BE2C (cell line): Measurements from ENCODE around the gene EXD2. TPM values are rescaled to one million over a fixed set of nuclear protein-coding genes. Genes with fewer than 3 reads are reported as not detected.

Source experiments
- DNase-seq: peaks from one replicate; pipeline ENCODE4 v3.0.0-alpha.2; 2020
- H3K27me3 ChIP-seq: fragments of 250-450 bp; sonication (Bioruptor Pico); 2 replicates; pipeline ENCODE4 v1.5.1; 2020; ENCODE audit warnings: mild to moderate bottlenecking
- H3K36me3 ChIP-seq: fragments of 250-450 bp; sonication (Bioruptor Pico); 2 replicates; pipeline ENCODE4 v1.5.1; 2020; ENCODE audit warnings: mild to moderate bottlenecking
- H3K4me1 ChIP-seq: fragments of 250-450 bp; sonication (Bioruptor Pico); 2 replicates; pipeline ENCODE4 v1.5.1; 2020
- H3K4me3 ChIP-seq: 2 replicates; pipeline ENCODE4 v1.5.1; 2011; ENCODE audit warnings: low read depth, low read length
- H3K9me3 ChIP-seq: fragments of 250-450 bp; sonication (Bioruptor Pico); 2 replicates; pipeline ENCODE4 v1.5.1; 2020
- polyA plus RNA-seq: library from polyadenylated mRNA; unstranded; fragments of >200 nt; gene quantifications from one replicate; pipeline ENCODE4 v1.2.1, GENCODE V29; 2012; ENCODE audit warnings: low read depth, missing spikeins; ENCODE audit not compliant: insufficient read length, insufficient read depth
- TF ChIP-seq, protein P1 (sequence below): IDR thresholded peaks from 2 replicates; pipeline ENCODE4 v1.5.1; 2012; ENCODE audit warnings: mild to moderate bottlenecking, low read depth, low read length

EXD2 gene, protein sequence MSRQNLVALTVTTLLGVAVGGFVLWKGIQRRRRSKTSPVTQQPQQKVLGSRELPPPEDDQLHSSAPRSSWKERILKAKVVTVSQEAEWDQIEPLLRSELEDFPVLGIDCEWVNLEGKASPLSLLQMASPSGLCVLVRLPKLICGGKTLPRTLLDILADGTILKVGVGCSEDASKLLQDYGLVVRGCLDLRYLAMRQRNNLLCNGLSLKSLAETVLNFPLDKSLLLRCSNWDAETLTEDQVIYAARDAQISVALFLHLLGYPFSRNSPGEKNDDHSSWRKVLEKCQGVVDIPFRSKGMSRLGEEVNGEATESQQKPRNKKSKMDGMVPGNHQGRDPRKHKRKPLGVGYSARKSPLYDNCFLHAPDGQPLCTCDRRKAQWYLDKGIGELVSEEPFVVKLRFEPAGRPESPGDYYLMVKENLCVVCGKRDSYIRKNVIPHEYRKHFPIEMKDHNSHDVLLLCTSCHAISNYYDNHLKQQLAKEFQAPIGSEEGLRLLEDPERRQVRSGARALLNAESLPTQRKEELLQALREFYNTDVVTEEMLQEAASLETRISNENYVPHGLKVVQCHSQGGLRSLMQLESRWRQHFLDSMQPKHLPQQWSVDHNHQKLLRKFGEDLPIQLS
- 22.3 TPM for polyA plus RNA-seq

DNA sequence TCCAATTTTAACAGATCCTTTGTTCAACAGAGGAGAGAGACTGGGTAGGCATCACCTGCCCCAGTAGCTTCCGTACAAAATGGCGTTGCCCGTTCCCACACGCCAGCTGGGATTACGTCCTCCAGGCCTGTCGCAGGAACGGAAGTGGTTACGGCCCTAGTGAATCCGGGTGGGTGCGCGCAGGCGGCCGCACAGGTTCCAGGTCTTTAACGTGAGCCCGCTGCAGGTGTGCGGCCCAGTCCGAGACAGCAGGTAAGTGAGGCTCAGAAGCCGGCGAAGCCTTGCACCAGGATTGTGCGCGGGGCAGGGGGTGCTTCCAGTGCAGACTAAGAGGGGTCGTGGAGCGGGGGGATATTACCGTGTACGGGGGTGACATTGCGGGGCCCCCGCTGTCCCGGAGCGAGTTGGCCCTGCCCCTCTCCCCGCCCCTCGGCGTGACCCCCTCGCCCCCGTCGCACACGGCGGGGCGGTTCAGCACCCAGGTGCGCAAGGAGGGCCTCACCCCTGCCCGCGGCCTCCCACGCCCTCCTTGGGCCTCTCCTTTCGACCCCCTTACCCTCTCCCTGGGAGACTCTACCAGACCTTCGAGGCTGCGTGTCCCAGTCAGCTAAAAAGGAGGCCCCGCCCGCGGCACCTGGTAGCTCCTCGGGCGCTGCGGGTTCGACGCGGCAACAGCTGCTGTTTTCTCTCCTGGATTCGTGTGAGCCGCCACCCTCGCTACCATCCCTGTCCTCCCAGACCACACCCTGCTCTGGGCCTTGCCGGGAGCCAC, at the start of gene EXD2:
EXD2 (plus strand) TSS at position 159 of the 772 bp plus-strand sequence. CDS start 17,973 bp downstream, outside the sequence.
- no peaks in the 10 kb centered on the region for H3K27me3 ChIP-seq
- DNase-seq, result peak; percentile 87
- TF ChIP-seq, protein P1, sequence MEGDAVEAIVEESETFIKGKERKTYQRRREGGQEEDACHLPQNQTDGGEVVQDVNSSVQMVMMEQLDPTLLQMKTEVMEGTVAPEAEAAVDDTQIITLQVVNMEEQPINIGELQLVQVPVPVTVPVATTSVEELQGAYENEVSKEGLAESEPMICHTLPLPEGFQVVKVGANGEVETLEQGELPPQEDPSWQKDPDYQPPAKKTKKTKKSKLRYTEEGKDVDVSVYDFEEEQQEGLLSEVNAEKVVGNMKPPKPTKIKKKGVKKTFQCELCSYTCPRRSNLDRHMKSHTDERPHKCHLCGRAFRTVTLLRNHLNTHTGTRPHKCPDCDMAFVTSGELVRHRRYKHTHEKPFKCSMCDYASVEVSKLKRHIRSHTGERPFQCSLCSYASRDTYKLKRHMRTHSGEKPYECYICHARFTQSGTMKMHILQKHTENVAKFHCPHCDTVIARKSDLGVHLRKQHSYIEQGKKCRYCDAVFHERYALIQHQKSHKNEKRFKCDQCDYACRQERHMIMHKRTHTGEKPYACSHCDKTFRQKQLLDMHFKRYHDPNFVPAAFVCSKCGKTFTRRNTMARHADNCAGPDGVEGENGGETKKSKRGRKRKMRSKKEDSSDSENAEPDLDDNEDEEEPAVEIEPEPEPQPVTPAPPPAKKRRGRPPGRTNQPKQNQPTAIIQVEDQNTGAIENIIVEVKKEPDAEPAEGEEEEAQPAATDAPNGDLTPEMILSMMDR, result no peak

DNA sequence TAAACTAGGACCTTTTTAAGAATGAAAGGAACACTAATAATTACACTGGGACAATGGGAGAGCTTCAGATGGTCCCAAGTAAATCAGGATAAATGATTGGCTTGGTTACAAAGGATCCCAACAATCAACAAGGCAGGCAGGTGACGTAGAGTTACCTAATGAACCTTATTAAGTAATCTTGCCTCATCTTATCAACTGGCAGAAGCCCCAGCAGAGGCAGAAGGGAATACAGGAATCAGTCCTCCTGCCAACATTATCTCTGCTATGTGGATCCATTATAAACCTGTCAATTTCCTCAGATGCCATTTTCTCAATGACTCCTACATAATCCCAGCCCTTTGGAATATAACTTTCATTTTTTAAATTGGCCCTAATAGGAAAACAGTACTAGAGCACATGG, 49.7 kb upstream of the EXD2 start:
- DNase-seq, result no peak
- no peaks in the 10 kb centered on the region for H3K27me3 ChIP-seq
- H3K4me3 ChIP-seq, result no peak overlapping the region
- no peaks in the 10 kb centered on the region; the same call in 1 of the 2 replicates for H3K9me3 ChIP-seq
- H3K4me1 ChIP-seq, result peaks cover 15% of the 10 kb centered on the region
- H3K36me3 ChIP-seq, result no peaks in the 10 kb centered on the region
- TF ChIP-seq, protein P1, result no peak

More for the DNA sequence above, at the start of gene EXD2:
- Histone ChIP-seq H3K4me3 (peak within 1 kb of the TSS; percentile 89), H3K4me1 (no peaks in the 10 kb centered on the region), H3K36me3 (no peaks in the 10 kb centered on the region), H3K9me3 (no peaks in the 10 kb centered on the region)

DNA sequence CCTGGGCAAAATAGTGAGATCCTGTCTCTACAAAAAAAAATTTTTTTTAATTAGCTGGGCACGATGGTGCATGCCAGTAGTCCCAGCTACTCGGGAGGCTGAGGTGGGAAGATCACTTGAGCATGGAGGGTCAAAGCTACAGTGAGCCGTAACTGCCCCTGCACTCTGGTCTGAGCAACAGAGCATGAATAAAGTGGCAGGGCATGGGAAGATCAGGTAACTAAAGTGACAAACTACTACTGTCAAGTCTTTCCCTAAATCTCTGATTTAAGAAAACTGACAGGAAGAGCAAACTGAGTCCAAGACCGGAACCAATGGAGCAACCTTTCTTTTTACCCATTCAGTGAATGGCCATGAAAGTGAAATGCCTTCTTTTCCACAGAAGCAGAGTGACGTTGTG, 49.2 kb upstream of the EXD2 start:
- TF ChIP-seq, protein P1, result no peak
- Histone ChIP-seq H3K36me3 (peaks cover 2% of the 10 kb centered on the region; the same call in 1 of the 2 replicates), H3K9me3 (no peaks in the 10 kb centered on the region; the same call in 1 of the 2 replicates), H3K27me3 (no peaks in the 10 kb centered on the region), H3K4me3 (no peak overlapping the region), H3K4me1 (peaks cover 19% of the 10 kb centered on the region)
- DNase-seq, result no peak

DNA sequence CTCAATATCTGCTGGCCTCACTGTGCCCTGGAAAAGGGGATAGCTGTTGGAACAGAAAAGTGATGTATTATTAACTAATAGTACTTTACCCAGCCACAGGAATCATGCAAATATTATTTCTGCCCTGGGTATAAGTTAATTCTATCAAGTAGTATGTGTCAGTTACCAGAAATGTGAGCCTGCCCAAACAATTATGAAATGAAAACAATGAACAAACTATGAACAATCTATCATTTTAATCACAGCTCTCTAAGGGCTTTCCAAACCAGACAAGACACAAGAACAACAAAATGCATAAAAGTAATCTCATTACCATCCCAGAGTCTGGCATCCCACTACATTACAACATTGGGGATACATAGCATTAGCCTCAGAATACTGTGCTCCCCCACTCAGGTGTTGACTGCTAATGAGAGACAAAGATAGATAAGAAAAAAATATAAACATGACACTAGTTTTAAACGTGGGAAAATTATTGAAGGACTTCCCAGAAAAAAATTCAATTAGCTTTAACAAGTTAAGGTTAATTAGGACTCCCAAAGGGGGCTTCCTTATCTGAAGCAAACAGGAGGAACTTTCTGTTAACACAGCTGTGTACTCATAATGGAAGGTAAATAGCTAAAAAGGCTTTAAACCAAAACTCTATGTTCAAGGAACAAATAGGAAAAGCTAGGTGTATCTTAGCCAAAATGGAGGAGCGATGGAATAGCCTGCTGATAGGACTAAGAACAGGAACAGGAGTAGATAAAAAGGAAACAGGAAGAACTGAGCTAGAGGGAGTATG, 41.6 kb upstream of the EXD2 start:
- Histone ChIP-seq H3K9me3 (no peaks in the 10 kb centered on the region; the same call in 1 of the 2 replicates), H3K27me3 (no peaks in the 10 kb centered on the region), H3K36me3 (peaks cover 16% of the 10 kb centered on the region; the same call in 1 of the 2 replicates), H3K4me3 (peak overlapping the region; percentile 14), H3K4me1 (peaks cover 32% of the 10 kb centered on the region)
- TF ChIP-seq, protein P1, result no peak
- DNase-seq, result no peak

DNA sequence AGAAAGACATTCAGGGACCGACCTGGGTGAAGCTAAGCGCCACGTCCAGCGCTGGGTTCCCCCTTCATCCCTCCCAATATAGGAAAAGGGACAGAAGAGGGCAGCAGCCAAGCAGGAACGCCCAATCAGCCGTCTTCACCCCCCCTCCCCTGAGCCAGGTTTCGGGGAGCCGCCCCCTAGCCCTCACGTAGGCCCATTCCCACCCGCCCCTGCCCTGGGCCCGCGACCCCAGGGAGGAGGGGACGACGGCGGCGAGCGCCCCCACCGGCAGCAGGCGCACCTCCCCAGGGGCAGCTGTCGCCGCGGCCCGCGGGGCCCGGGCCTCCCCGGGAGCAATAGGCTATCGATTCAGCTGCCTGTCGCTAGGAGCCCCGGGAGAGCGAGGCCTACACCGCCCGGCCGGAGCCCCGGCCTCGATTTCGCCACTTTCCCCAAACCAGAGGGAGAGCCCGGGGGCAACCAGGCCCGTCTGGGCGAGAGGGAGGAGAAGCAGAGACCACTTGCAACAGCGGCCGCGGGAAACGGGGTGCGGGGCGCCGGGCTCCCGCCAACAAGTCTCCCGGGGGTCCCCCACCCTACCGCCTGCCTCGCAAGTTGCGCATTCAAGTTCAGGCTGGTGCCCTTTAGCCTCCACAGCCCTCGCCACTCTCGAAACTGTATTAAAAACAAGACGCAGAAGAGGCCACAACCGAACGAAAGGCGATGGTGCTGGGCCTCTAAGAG, 39.7 kb upstream of the EXD2 start:
- no peaks in the 10 kb centered on the region for H3K27me3 ChIP-seq
- DNase-seq, result peak; percentile 84
- TF ChIP-seq, protein P1, result peak; percentile 37; the same call in 1 of the 2 replicates
- peak overlapping the region; percentile 85 for H3K4me3 ChIP-seq
- peaks cover 16% of the 10 kb centered on the region; the same call in 1 of the 2 replicates for H3K36me3 ChIP-seq
- H3K4me1 ChIP-seq, result peaks cover 30% of the 10 kb centered on the region
- no peaks in the 10 kb centered on the region for H3K9me3 ChIP-seq
